ENCODE measurements around the gene LDLRAD4. TPM values are rescaled to one million over a fixed set of nuclear protein-coding genes. Genes with fewer than 3 reads are reported as not detected.

LDLRAD4 gene
- total RNA-seq, 1 donor: 0.54 TPM

GRCh38 chr18:13272416-13272815 is 53.9 kb downstream of the LDLRAD4 start:
- no peak for DNase-seq (ENCODE audit: low read depth)
- TF ChIP-seq CTCF (IDR thresholded peaks at IDR 0.05; ENCODE audit: insufficient read depth, low read length): no peak
- H3K4me3 ChIP-seq (ENCODE audit: low read depth, low read length): no peak overlapping the region

- H3K4me3 ChIP-seq (ENCODE audit: low read depth, low read length): no peak overlapping the region
- TF ChIP-seq CTCF (IDR thresholded peaks at IDR 0.05; ENCODE audit: insufficient read depth, low read length): no peak
- no peak for DNase-seq (ENCODE audit: low read depth)
These were observed 55.2 kb downstream of the LDLRAD4 start for GRCh38 chr18:13273800-13274199.

GRCh38 chr18:13275075-13275474 is 56.5 kb downstream of the LDLRAD4 start:
- DNase-seq (ENCODE audit: low read depth): no peak
- no peak for TF ChIP-seq CTCF (IDR thresholded peaks at IDR 0.05; ENCODE audit: insufficient read depth, low read length)
- H3K4me3 ChIP-seq (ENCODE audit: low read depth, low read length): no peak overlapping the region

GRCh38 chr18:13276530-13277520 is 58.3 kb downstream of the LDLRAD4 start:
- DNase-seq (ENCODE audit: low read depth): no peak
- no peak for TF ChIP-seq CTCF (IDR thresholded peaks at IDR 0.05; ENCODE audit: insufficient read depth, low read length)

GRCh38 chr18:13278062-13278630 is 59.6 kb downstream of the LDLRAD4 start:
- DNase-seq (ENCODE audit: low read depth): no peak
- no peak for TF ChIP-seq CTCF (IDR thresholded peaks at IDR 0.05; ENCODE audit: insufficient read depth, low read length)
- no peak overlapping the region for H3K4me3 ChIP-seq (ENCODE audit: low read depth, low read length)

More at GRCh38 chr18:13276530-13277520, 58.3 kb downstream of the LDLRAD4 start:
- H3K4me3 ChIP-seq (ENCODE audit: low read depth, low read length): no peak overlapping the region

- no peak for TF ChIP-seq CTCF (IDR thresholded peaks at IDR 0.05; ENCODE audit: insufficient read depth, low read length)
- no peak for DNase-seq (ENCODE audit: low read depth)
- H3K4me3 ChIP-seq (ENCODE audit: low read depth, low read length): no peak overlapping the region
These were observed 60.9 kb downstream of the LDLRAD4 start for GRCh38 chr18:13279181-13280069.
